ENCODE data around the gene TTYH3.

Gene TTYH3

GRCh38 chr7:2670720-2671391 lies 39.1 kb downstream of the TTYH3 start:
- ChIA-PET CTCF (interaction anchor here (0.6 to 3.4 kb wide), 24 partner anchors 10 to 743 kb away, joined by 3 to 39 read pairs (median 3); no protein-coding TSS in a partner anchor), POLR2A (no interaction called here)
- no peak overlapping the region for H3K4me3 ChIP-seq (ENCODE audit: low read depth, low read length)
- no peaks in the 10 kb centered on the region for H3K9me3 ChIP-seq (ENCODE audit: control insufficient read depth, insufficient read depth, low read depth, low read length)
- H3K27ac ChIP-seq (ENCODE audit: extremely low read depth, low read depth, low read length), result no peak overlapping the region
- H3K4me1 ChIP-seq (ENCODE audit: control insufficient read depth, insufficient read depth, low read length), result no peaks in the 10 kb centered on the region
- no peaks in the 10 kb centered on the region for H3K36me3 ChIP-seq (ENCODE audit: control insufficient read depth in 2 of 2, insufficient read depth in 1 of 2, low read length in 2 of 2)
- no peak for TF ChIP-seq SALL2 (tag by site-specific recombination; IDR thresholded peaks at IDR 0.05; ENCODE audit: borderline replicate concordance)
- TF ChIP-seq ZNF341 (tag by site-specific recombination; IDR thresholded peaks at IDR 0.05; ENCODE audit: low read depth), result no peak
- peak; percentile 68; the same call in 1 of the 2 replicates for TF ChIP-seq ZNF600 (tag by site-specific recombination; IDR thresholded peaks at IDR 0.05)
- TF ChIP-seq ZNF791 (tag by site-specific recombination; IDR thresholded peaks at IDR 0.05), result no peak
- no peak for TF ChIP-seq ZNF169 (tag by site-specific recombination; IDR thresholded peaks at IDR 0.05)
- TF ChIP-seq ZNF645 (tag by site-specific recombination; IDR thresholded peaks at IDR 0.05), result no peak
- no peak for TF ChIP-seq ZNF555 (tag by site-specific recombination; conservative IDR thresholded peaks at IDR 0.05)
- no peak for TF ChIP-seq ZBTB49 (tag by site-specific recombination; IDR thresholded peaks at IDR 0.05; ENCODE audit: low read depth)
- TF ChIP-seq ZNF23 (tag by site-specific recombination; IDR thresholded peaks at IDR 0.05; ENCODE audit: borderline replicate concordance), result no peak
- no peak for TF ChIP-seq ZBTB21 (tag by site-specific recombination; IDR thresholded peaks at IDR 0.05)
- TF ChIP-seq ZNF132 (tag by site-specific recombination; IDR thresholded peaks at IDR 0.05; ENCODE audit: borderline replicate concordance), result no peak
- no peak for TF ChIP-seq PRDM4 (tag by site-specific recombination; IDR thresholded peaks at IDR 0.05)
- TF ChIP-seq ZNF513 (tag by site-specific recombination; IDR thresholded peaks at IDR 0.05), result no peak
- peak; percentile 15 for TF ChIP-seq ZBTB26 (tag by site-specific recombination; optimal IDR thresholded peaks at IDR 0.05)
- no peak for TF ChIP-seq ZNF626 (tag by site-specific recombination; IDR thresholded peaks at IDR 0.05)
- 0 out of 2 replicates have a peak, but pooled peaks have one; percentile 40 for TF ChIP-seq ZNF580 (tag by site-specific recombination; IDR thresholded peaks at IDR 0.05)
- TF ChIP-seq ZNF19 (tag by site-specific recombination; IDR thresholded peaks at IDR 0.05; ENCODE audit: low read depth), result no peak
- TF ChIP-seq ELK4 (IDR thresholded peaks at IDR 0.05; ENCODE audit: borderline replicate concordance, low read depth, low read length), result no peak
- TF ChIP-seq PRDM6 (tag by site-specific recombination; IDR thresholded peaks at IDR 0.05), result no peak
- TF ChIP-seq ZNF112 (tag by site-specific recombination; IDR thresholded peaks at IDR 0.05), result no peak
- no peak for TF ChIP-seq ZEB2 (tag by site-specific recombination; IDR thresholded peaks at IDR 0.05)
- no peak for TF ChIP-seq ZNF362 (tag by site-specific recombination; IDR thresholded peaks at IDR 0.05)
- 0 out of 2 replicates have a peak, but pooled peaks have one; percentile 30 for TF ChIP-seq SP7 (tag by site-specific recombination; IDR thresholded peaks at IDR 0.05)

Measured in HEK293 (cell line).